ENCODE data around the gene CELSR1.

The CELSR1 gene

DNA sequence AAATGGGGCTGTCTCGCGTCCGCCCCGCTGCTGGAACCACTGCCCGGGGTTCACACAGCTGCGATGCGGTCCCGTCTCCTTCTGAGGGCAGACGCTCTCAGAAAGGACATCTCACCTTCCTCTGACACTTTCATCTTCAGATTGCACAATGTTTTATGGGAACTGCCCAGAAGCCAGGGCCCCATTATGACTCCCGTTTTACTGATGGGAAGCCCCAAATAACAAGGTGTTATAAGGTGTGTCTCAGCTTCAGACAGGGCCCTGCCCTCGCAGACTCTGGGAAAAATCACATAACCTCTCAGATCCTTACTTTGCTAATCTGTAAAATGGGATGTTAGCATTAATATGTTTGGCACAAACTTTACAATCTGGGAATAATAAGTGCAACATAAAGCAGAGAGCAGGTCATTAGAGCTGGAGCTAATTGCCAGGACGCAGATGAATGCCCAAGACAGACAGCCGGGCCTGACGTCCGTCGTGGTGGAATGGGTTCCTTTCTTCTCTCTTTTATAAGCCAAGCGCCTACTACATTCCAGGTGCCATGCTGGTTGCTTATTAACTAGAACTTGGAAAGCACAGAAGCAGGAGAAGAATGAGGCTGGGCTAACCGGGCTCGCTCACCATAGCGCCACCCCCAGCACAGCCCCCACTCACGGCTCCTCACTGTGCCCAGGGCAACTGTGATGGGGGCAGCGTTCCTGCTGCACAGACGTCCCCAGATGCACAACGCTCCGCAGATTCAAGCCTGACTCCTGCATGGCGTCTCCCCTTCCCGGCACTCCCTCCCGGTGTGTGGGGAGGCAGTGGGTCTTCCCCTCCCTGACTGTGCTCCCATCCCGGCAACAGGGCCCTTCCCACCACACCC lies 158.1 kb downstream of the CELSR1 start:
- H3K9me2 ChIP-seq (replicated peaks; ENCODE audit: insufficient read depth, low read length), result no peaks in the 10 kb centered on the region
- H2AFZ ChIP-seq (ENCODE audit: low read length), result no peak overlapping the region
- H3K4me2 ChIP-seq (ENCODE audit: low read depth, low read length), result no peak overlapping the region
- H3K4me1 ChIP-seq (ENCODE audit: low read length), result no peaks in the 10 kb centered on the region
- no peak for DNase-seq
- no peaks in the 10 kb centered on the region for H3F3A ChIP-seq (ENCODE audit: insufficient read depth, low read length)
- H3K27me3 ChIP-seq (replicated peaks; ENCODE audit: insufficient read depth, low read length), result peaks cover 61% of the 10 kb centered on the region
- no peaks in the 10 kb centered on the region for H4K20me1 ChIP-seq (ENCODE audit: insufficient read depth, low read length)
- H3K4me3 ChIP-seq (ENCODE audit: low read length), result no peak overlapping the region
- no peaks in the 10 kb centered on the region for H3K9me3 ChIP-seq (replicated peaks; ENCODE audit: insufficient read depth, low read length)
- no peaks in the 10 kb centered on the region for H3K79me2 ChIP-seq (ENCODE audit: low read length)
- no peaks in the 10 kb centered on the region for H3K36me3 ChIP-seq (replicated peaks; ENCODE audit: insufficient read depth, low read length)
- H3K9ac ChIP-seq (ENCODE audit: low read length), result no peak overlapping the region
- TF ChIP-seq EZH2phosphoT487 (IDR thresholded peaks at IDR 0.05; ENCODE audit: low read length) (no peak), EZH2 (optimal IDR thresholded peaks at IDR 0.05; ENCODE audit: low read depth, low read length) (no peak)
- no peak overlapping the region for H3K27ac ChIP-seq (ENCODE audit: low read length)

DNA sequence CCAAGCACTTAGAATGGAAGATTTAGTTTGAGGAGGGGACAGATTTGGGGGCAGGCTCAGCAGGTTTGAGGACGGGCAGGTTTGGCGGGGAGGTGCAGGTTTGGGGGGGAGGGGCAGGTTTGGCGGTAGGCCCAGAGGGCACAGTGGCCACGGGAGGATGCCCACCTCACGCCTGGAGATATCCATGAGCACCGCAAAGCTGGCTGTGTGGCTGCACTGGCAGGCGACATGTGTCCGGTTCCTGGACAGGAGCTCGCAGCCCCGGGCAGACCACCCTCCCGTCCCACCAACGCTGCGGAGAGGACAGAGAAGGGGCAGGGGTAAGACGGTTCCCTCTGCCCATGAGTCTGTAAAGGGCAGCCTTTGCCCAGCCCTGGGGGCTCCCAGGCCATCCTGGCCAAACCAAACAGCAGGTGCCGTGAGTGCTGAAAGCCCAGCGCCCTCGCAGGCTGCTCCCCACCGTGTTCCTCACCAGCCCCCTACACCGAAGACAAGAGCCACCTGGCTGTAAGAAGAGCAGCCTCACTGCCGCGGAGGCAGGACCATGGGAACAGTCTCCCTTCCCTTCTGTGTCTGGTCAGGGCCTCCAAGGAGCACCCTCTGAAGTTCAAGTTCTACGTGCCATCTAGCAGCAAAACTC lies 158.9 kb downstream of the CELSR1 start:
- Histone ChIP-seq H3K4me1 (ENCODE audit: low read length) (no peaks in the 10 kb centered on the region), H2AFZ (ENCODE audit: low read length) (no peak overlapping the region), H3F3A (ENCODE audit: insufficient read depth, low read length) (no peaks in the 10 kb centered on the region), H3K27me3 (replicated peaks; ENCODE audit: insufficient read depth, low read length) (peaks cover 62% of the 10 kb centered on the region), H3K36me3 (replicated peaks; ENCODE audit: insufficient read depth, low read length) (no peaks in the 10 kb centered on the region), H3K9me3 (replicated peaks; ENCODE audit: insufficient read depth, low read length) (no peaks in the 10 kb centered on the region), H3K27ac (ENCODE audit: low read length) (no peak overlapping the region), H3K79me2 (ENCODE audit: low read length) (no peaks in the 10 kb centered on the region), H3K9me2 (replicated peaks; ENCODE audit: insufficient read depth, low read length) (no peaks in the 10 kb centered on the region), H4K20me1 (ENCODE audit: insufficient read depth, low read length) (no peaks in the 10 kb centered on the region), H3K4me2 (ENCODE audit: low read depth, low read length) (no peak overlapping the region), H3K4me3 (ENCODE audit: low read length) (no peak overlapping the region), H3K9ac (ENCODE audit: low read length) (no peak overlapping the region)
- TF ChIP-seq EZH2 (optimal IDR thresholded peaks at IDR 0.05; ENCODE audit: low read depth, low read length), result no peak
- TF ChIP-seq, protein P1, sequence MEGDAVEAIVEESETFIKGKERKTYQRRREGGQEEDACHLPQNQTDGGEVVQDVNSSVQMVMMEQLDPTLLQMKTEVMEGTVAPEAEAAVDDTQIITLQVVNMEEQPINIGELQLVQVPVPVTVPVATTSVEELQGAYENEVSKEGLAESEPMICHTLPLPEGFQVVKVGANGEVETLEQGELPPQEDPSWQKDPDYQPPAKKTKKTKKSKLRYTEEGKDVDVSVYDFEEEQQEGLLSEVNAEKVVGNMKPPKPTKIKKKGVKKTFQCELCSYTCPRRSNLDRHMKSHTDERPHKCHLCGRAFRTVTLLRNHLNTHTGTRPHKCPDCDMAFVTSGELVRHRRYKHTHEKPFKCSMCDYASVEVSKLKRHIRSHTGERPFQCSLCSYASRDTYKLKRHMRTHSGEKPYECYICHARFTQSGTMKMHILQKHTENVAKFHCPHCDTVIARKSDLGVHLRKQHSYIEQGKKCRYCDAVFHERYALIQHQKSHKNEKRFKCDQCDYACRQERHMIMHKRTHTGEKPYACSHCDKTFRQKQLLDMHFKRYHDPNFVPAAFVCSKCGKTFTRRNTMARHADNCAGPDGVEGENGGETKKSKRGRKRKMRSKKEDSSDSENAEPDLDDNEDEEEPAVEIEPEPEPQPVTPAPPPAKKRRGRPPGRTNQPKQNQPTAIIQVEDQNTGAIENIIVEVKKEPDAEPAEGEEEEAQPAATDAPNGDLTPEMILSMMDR (IDR thresholded peaks at IDR 0.05; ENCODE audit: low read length), result no peak
- no peak for TF ChIP-seq EZH2phosphoT487 (IDR thresholded peaks at IDR 0.05; ENCODE audit: low read length)
- DNase-seq, result no peak

DNA sequence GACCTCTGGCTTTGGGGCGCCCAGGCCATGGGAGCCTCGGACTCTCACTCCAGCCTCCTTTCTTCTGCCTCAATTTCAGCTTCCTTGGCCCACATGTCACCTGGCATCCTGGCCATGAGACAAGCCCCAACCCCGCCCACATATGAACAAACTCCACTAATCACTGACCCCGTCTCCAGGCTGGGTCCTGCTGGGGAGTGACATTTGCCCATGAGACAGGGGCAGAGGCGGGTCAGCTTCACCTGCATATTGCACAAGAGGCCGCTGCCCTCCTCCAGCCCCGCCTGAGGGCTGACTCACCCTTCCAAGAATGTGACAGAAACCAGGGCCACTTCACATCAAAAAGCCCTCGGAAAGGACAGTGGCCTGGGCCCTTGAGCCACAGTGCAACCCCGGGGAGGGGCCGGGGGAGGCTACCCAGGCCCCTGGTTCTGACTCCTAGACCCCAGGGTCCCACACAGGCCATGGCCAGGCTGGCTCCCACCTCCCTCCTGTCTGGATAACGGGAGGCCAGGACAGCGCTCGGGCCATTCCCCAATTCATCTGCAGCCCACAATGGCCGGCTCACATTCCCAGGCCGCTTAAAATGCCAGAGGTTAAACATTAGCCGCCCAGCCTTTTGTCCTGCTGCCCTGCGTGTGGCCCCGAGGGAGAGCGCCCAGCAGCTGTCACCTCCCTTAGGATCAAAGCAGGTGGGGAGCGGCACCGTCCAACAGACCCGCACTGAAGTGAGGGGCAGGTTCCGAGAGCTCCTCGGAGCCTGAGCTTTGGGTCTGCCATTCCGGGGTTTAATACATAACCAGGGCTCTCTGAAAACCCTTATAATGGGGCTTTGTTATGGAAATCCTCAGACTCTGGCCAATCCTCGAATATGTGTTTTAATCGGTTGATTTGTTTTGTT lies 159.6 kb downstream of the CELSR1 start:
- Histone ChIP-seq H3K27ac (ENCODE audit: low read length) (no peak overlapping the region), H2AFZ (ENCODE audit: low read length) (no peak overlapping the region), H4K20me1 (ENCODE audit: insufficient read depth, low read length) (no peaks in the 10 kb centered on the region), H3K79me2 (ENCODE audit: low read length) (no peaks in the 10 kb centered on the region), H3K9me2 (replicated peaks; ENCODE audit: insufficient read depth, low read length) (no peaks in the 10 kb centered on the region), H3K4me1 (ENCODE audit: low read length) (no peaks in the 10 kb centered on the region), H3K36me3 (replicated peaks; ENCODE audit: insufficient read depth, low read length) (no peaks in the 10 kb centered on the region), H3K27me3 (replicated peaks; ENCODE audit: insufficient read depth, low read length) (peaks cover 56% of the 10 kb centered on the region), H3K9ac (ENCODE audit: low read length) (no peak overlapping the region), H3K4me3 (ENCODE audit: low read length) (no peak overlapping the region), H3K4me2 (ENCODE audit: low read depth, low read length) (no peak overlapping the region), H3K9me3 (replicated peaks; ENCODE audit: insufficient read depth, low read length) (no peaks in the 10 kb centered on the region), H3F3A (ENCODE audit: insufficient read depth, low read length) (no peaks in the 10 kb centered on the region)
- DNase-seq, result no peak
- TF ChIP-seq EZH2 (optimal IDR thresholded peaks at IDR 0.05; ENCODE audit: low read depth, low read length) (no peak), EZH2phosphoT487 (IDR thresholded peaks at IDR 0.05; ENCODE audit: low read length) (no peak)
- TF ChIP-seq, protein P1 (IDR thresholded peaks at IDR 0.05; ENCODE audit: low read length), result no peak
